Activated T-helper 1 cell treated with anti-CD3 and anti-CD28 coated beads, Interleukin-12 subunit alpha, Interleukin-12 subunit beta, Interleukin-2, Interleukin-4 antibody, amounts not matched to agents 30 ng/mL and 10 ng/mL and 1 ng/mL, durations not matched to agents 14 hours and 24 hours and 36 hours (primary cell): ENCODE results near the gene STAC3. TPM values are rescaled to one million over a fixed set of nuclear protein-coding genes. Genes with fewer than 3 reads are reported as not detected.

ENCODE experiments used
- DNase-seq: peaks from one replicate; pipeline ENCODE4 v3.0.0; 2021; ENCODE audit warnings: low spot score
- H3K27ac Mint-ChIP-seq: one replicate; pipeline ENCODE4 v1.8.0; 2021; ENCODE audit warnings: mild to moderate bottlenecking, mixed read lengths
- H3K27me3 Mint-ChIP-seq: one replicate; pipeline ENCODE4 v1.8.0; 2022; ENCODE audit warnings: mild to moderate bottlenecking, moderate library complexity, mixed read lengths; ENCODE audit not compliant: insufficient read depth
- H3K36me3 Mint-ChIP-seq: one replicate; pipeline ENCODE4 v1.8.0; 2021; ENCODE audit warnings: low read depth, mixed read lengths
- H3K4me1 Mint-ChIP-seq: one replicate; pipeline ENCODE4 v1.8.0; 2021; ENCODE audit warnings: low read depth, mixed read lengths
- H3K4me3 Mint-ChIP-seq: one replicate; pipeline ENCODE4 v1.8.0; 2021; ENCODE audit warnings: mild to moderate bottlenecking, moderate library complexity, mixed read lengths
- H3K9me3 Mint-ChIP-seq: one replicate; pipeline ENCODE4 v1.8.0; 2021; ENCODE audit warnings: mixed read lengths
- intact Hi-C: fragments of 100-400 bp; cut with micrococcal nuclease; formaldehyde crosslinking; loops from one replicate; pipeline ENCODE4 v1.15.1; 2024
- total RNA-seq: library from RNA; stranded (reverse); gene quantifications from 2 replicates; pipeline ENCODE4 v1.2.3, GENCODE V29; 2022

The STAC3 gene
- total RNA-seq, 1 donor from 2014 or later: 3.1 TPM

- Mint-ChIP-seq H3K9me3 (no peaks in the 10 kb centered on the region), H3K27me3 (peaks cover 2% of the 10 kb centered on the region), H3K4me3 (no peak overlapping the region), H3K27ac (no peak overlapping the region), H3K36me3 (no peaks in the 10 kb centered on the region), H3K4me1 (no peaks in the 10 kb centered on the region)
- no peak for DNase-seq
- intact Hi-C loops: no loop called here
These were observed 46.5 kb downstream of the STAC3 start for GRCh38 chr12:57204454-57204853.

DNA sequence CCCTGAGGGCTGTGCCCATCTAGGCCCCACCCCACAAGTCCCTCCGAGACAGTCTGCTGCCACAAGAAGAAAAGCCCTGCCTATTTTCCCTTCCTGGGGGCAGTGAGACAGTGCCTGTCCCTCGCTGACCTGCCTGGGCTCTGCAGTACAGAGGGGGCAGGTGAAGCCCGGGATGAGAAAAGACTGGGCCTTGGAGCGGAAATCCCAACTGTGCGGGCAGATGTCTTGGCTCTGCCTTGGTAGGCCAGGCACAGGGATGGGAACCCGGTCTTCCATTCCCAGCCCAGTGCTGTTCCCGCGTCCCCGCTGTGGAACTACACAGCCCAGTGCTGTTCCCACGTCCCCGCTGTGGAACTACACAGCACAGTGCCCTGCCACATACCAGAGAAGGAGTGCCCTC lies 47.2 kb downstream of the STAC3 start:
- no peaks in the 10 kb centered on the region for H3K36me3 Mint-ChIP-seq
- no peak overlapping the region for H3K4me3 Mint-ChIP-seq
- H3K4me1 Mint-ChIP-seq: no peaks in the 10 kb centered on the region
- no peak overlapping the region for H3K27ac Mint-ChIP-seq
- intact Hi-C loops: no loop called here
- no peak for DNase-seq
- H3K9me3 Mint-ChIP-seq: no peaks in the 10 kb centered on the region
- no peaks in the 10 kb centered on the region for H3K27me3 Mint-ChIP-seq

GRCh38 chr12:57203201-57203600 lies 47.8 kb downstream of the STAC3 start:
- H3K36me3 Mint-ChIP-seq: no peaks in the 10 kb centered on the region
- H3K4me1 Mint-ChIP-seq: no peaks in the 10 kb centered on the region
- no peak for DNase-seq
- H3K27me3 Mint-ChIP-seq: no peaks in the 10 kb centered on the region
- no peak overlapping the region for H3K4me3 Mint-ChIP-seq
- H3K9me3 Mint-ChIP-seq: no peaks in the 10 kb centered on the region
- no peak overlapping the region for H3K27ac Mint-ChIP-seq
- intact Hi-C loops: no loop called here

- Mint-ChIP-seq H3K27me3 (no peaks in the 10 kb centered on the region), H3K9me3 (no peaks in the 10 kb centered on the region), H3K27ac (no peak overlapping the region), H3K36me3 (no peaks in the 10 kb centered on the region), H3K4me3 (no peak overlapping the region), H3K4me1 (no peaks in the 10 kb centered on the region)
- intact Hi-C loops: no loop called here
- no peak for DNase-seq
These were observed 48.7 kb downstream of the STAC3 start for GRCh38 chr12:57202321-57202720.

DNA sequence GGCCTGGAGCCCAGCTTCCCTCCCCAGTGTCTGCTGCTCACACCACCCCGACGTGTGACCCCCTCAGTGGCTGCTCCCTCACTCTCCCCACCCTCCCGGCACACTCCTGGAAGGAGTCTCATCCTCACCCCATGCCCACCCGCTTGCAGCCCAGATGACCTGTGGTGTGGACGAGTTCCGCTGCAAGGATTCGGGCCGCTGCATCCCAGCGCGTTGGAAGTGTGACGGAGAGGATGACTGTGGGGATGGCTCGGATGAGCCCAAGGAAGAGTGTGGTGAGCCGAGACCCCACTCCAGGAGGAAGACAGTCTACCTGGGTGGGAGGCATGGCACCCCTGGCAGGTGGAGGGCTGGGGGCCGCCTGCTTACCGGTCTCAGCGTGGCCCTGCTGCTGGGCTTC lies 49.4 kb downstream of the STAC3 start:
- DNase-seq: no peak
- no peak overlapping the region for H3K4me3 Mint-ChIP-seq
- no peaks in the 10 kb centered on the region for H3K36me3 Mint-ChIP-seq
- no peaks in the 10 kb centered on the region for H3K9me3 Mint-ChIP-seq
- intact Hi-C loops: no loop called here
- H3K4me1 Mint-ChIP-seq: no peaks in the 10 kb centered on the region
- H3K27ac Mint-ChIP-seq: no peak overlapping the region
- H3K27me3 Mint-ChIP-seq: no peaks in the 10 kb centered on the region

GRCh38 chr12:57201219-57201618 lies 49.8 kb downstream of the STAC3 start:
- H3K27ac Mint-ChIP-seq: no peak overlapping the region
- no peak for DNase-seq
- intact Hi-C loops: no loop called here
- no peaks in the 10 kb centered on the region for H3K36me3 Mint-ChIP-seq
- H3K4me1 Mint-ChIP-seq: no peaks in the 10 kb centered on the region
- H3K9me3 Mint-ChIP-seq: no peaks in the 10 kb centered on the region
- no peaks in the 10 kb centered on the region for H3K27me3 Mint-ChIP-seq
- H3K4me3 Mint-ChIP-seq: no peak overlapping the region

GRCh38 chr12:57200497-57200896 lies 50.5 kb downstream of the STAC3 start:
- intact Hi-C loops: no loop called here
- no peaks in the 10 kb centered on the region for H3K9me3 Mint-ChIP-seq
- H3K4me1 Mint-ChIP-seq: no peaks in the 10 kb centered on the region
- H3K27ac Mint-ChIP-seq: no peak overlapping the region
- H3K4me3 Mint-ChIP-seq: no peak overlapping the region
- no peak for DNase-seq
- no peaks in the 10 kb centered on the region for H3K27me3 Mint-ChIP-seq
- H3K36me3 Mint-ChIP-seq: no peaks in the 10 kb centered on the region

DNA sequence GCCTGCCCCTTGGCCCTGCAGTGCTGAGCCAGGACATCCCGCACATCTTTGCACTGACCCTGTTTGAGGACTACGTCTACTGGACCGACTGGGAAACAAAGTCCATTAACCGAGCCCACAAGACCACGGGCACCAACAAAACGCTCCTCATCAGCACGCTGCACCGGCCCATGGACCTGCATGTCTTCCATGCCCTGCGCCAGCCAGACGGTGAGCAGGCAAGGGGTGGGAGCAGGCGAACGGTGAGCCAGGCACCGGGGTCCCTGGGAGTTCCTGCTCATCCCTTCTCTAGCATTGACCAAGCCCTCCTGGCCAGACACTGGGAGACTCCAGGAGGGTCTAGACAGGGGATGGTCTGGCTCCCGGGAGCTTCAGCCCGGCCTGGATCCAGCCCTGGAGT lies 51.8 kb downstream of the STAC3 start:
- intact Hi-C loops: no loop called here
- Mint-ChIP-seq H3K27ac (no peak overlapping the region), H3K36me3 (no peaks in the 10 kb centered on the region), H3K9me3 (no peaks in the 10 kb centered on the region), H3K27me3 (no peaks in the 10 kb centered on the region), H3K4me1 (no peaks in the 10 kb centered on the region), H3K4me3 (no peak overlapping the region)
- DNase-seq: no peak

- Mint-ChIP-seq H3K4me3 (no peak overlapping the region), H3K27ac (no peak overlapping the region), H3K36me3 (no peaks in the 10 kb centered on the region), H3K9me3 (no peaks in the 10 kb centered on the region), H3K4me1 (no peaks in the 10 kb centered on the region), H3K27me3 (no peaks in the 10 kb centered on the region)
- no peak for DNase-seq
- intact Hi-C loops: no loop called here
These were observed 52.7 kb downstream of the STAC3 start for GRCh38 chr12:57198329-57198728.

GRCh38 chr12:57196956-57197355 lies 54.0 kb downstream of the STAC3 start:
- no peak overlapping the region for H3K4me3 Mint-ChIP-seq

DNA sequence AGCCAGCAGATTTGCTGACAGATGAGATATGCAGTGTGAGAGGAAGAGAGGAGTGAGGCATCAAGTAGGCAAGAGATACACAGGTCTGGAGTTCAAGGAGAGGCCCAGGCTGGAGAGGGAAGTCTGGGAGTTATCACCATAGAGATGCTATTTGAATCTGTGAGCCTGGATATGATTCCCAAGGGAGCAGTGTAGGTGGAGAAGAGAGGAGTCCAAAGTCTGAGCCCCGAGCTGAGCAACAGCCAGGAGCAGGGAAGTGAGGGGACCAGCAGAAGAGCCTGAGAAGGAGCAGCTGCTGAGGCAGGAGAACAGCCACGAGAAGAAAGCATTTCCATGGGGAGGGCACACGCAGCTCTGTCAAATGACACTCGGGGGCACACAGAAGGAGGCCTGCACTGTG lies 54.5 kb downstream of the STAC3 start:
- intact Hi-C loops: no loop called here
- DNase-seq: no peak
- Mint-ChIP-seq H3K27ac (no peak overlapping the region), H3K4me3 (no peak overlapping the region), H3K27me3 (no peaks in the 10 kb centered on the region), H3K9me3 (no peaks in the 10 kb centered on the region), H3K36me3 (no peaks in the 10 kb centered on the region), H3K4me1 (no peaks in the 10 kb centered on the region)

More at GRCh38 chr12:57196956-57197355, 54.0 kb downstream of the STAC3 start:
- H3K9me3 Mint-ChIP-seq: no peaks in the 10 kb centered on the region
- no peaks in the 10 kb centered on the region for H3K27me3 Mint-ChIP-seq
- H3K27ac Mint-ChIP-seq: no peak overlapping the region
- no peak for DNase-seq
- no peaks in the 10 kb centered on the region for H3K4me1 Mint-ChIP-seq
- intact Hi-C loops: no loop called here
- H3K36me3 Mint-ChIP-seq: no peaks in the 10 kb centered on the region

GRCh38 chr12:57195611-57196371 lies 55.2 kb downstream of the STAC3 start:
- no peaks in the 10 kb centered on the region for H3K36me3 Mint-ChIP-seq
- H3K4me1 Mint-ChIP-seq: no peaks in the 10 kb centered on the region
- H3K4me3 Mint-ChIP-seq: no peak overlapping the region
- intact Hi-C loops: no loop called here
- no peaks in the 10 kb centered on the region for H3K9me3 Mint-ChIP-seq
- H3K27ac Mint-ChIP-seq: no peak overlapping the region
- H3K27me3 Mint-ChIP-seq: no peaks in the 10 kb centered on the region
- DNase-seq: no peak

GRCh38 chr12:57195186-57195585 lies 55.8 kb downstream of the STAC3 start:
- Mint-ChIP-seq H3K9me3 (no peaks in the 10 kb centered on the region), H3K4me3 (no peak overlapping the region), H3K27me3 (no peaks in the 10 kb centered on the region), H3K36me3 (no peaks in the 10 kb centered on the region), H3K27ac (no peak overlapping the region), H3K4me1 (no peaks in the 10 kb centered on the region)
- intact Hi-C loops: no loop called here
- DNase-seq: no peak

DNA sequence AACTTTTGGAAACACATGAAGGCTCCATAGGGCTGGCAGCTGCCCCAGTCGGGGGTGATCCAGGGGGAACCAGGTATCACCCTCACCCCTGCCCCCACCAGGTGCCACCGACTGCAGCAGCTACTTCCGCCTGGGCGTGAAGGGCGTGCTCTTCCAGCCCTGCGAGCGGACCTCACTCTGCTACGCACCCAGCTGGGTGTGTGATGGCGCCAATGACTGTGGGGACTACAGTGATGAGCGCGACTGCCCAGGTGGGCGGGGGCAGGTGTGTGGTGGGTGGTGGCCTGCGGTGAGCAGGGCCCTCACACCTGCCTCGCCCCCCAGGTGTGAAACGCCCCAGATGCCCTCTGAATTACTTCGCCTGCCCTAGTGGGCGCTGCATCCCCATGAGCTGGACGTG lies 56.7 kb downstream of the STAC3 start:
- Mint-ChIP-seq H3K9me3 (no peaks in the 10 kb centered on the region), H3K27me3 (no peaks in the 10 kb centered on the region), H3K27ac (no peak overlapping the region), H3K4me3 (no peak overlapping the region), H3K36me3 (no peaks in the 10 kb centered on the region), H3K4me1 (no peaks in the 10 kb centered on the region)
- intact Hi-C loops: no loop called here
- DNase-seq: no peak
